CD4-positive, alpha-beta T cell treated with Interferon alpha-2 for 1 hour (primary cell): ENCODE measurements around the gene ANKS4B.
"Not testable (repeated sequence)": the region's sequence is repeated elsewhere in the genome, so short reads cannot be mapped to it uniquely, and the experiment has no call there.

Experiments
- DNase-seq, 2 donors: peaks; one replicate each; pipeline ENCODE4 v3.0.0-alpha.2; 2020 to 2022

Gene ANKS4B

GRCh38 chr16:21233521-21234150, at the start of gene ANKS4B:
ANKS4B (plus strand) TSS chr16:21233699; CDS start chr16:21233738, 39 bp downstream.
- DNase-seq, result no peak

- no peak for DNase-seq
These were observed 49.5 kb upstream of the ANKS4B start for GRCh38 chr16:21183995-21184394.

GRCh38 chr16:21184834-21185233, 48.7 kb upstream of the ANKS4B start:
- DNase-seq, result no peak

- no peak for DNase-seq
These were observed 47.7 kb upstream of the ANKS4B start for GRCh38 chr16:21185659-21186325.

- DNase-seq, result no peak
These were observed 47.2 kb upstream of the ANKS4B start for GRCh38 chr16:21186326-21186691.

GRCh38 chr16:21189311-21189710, 44.2 kb upstream of the ANKS4B start:
- no peak for DNase-seq

GRCh38 chr16:21190013-21190412, 43.5 kb upstream of the ANKS4B start:
- no peak for DNase-seq

GRCh38 chr16:21190599-21190998, 42.9 kb upstream of the ANKS4B start:
- DNase-seq, result no peak

- no peak for DNase-seq
These were observed 40.5 kb upstream of the ANKS4B start for GRCh38 chr16:21192991-21193390.

- DNase-seq, result no peak
These were observed 38.7 kb upstream of the ANKS4B start for GRCh38 chr16:21194771-21195301.

GRCh38 chr16:21195330-21195729, 38.2 kb upstream of the ANKS4B start:
- DNase-seq, result not testable (repeated sequence)

- no peak for DNase-seq
These were observed 36.4 kb upstream of the ANKS4B start for GRCh38 chr16:21197112-21197511.

- DNase-seq, result no peak
These were observed 35.9 kb upstream of the ANKS4B start for GRCh38 chr16:21197621-21198020.

GRCh38 chr16:21199607-21200218, 33.8 kb upstream of the ANKS4B start:
- no peak for DNase-seq

- no peak for DNase-seq
These were observed 30.2 kb upstream of the ANKS4B start for GRCh38 chr16:21203155-21203797.

- DNase-seq, result no peak
These were observed 28.2 kb upstream of the ANKS4B start for GRCh38 chr16:21205303-21205702.

- no peak for DNase-seq
These were observed 26.9 kb upstream of the ANKS4B start for GRCh38 chr16:21206550-21206949.

GRCh38 chr16:21208446-21209230, 24.9 kb upstream of the ANKS4B start:
- no peak for DNase-seq

GRCh38 chr16:21211486-21211885, 22.0 kb upstream of the ANKS4B start, which contains the start of gene ZP2:
ZP2 (minus strand) TSS chr16:21211574; CDS start chr16:21211547, 27 bp downstream.
- no peak for DNase-seq

- no peak for DNase-seq
These were observed 19.4 kb upstream of the ANKS4B start for GRCh38 chr16:21214086-21214485.

- no peak for DNase-seq
These were observed 16.4 kb upstream of the ANKS4B start for GRCh38 chr16:21217121-21217520.

GRCh38 chr16:21218153-21218552, 15.3 kb upstream of the ANKS4B start:
- no peak for DNase-seq

- no peak for DNase-seq
These were observed 13.9 kb upstream of the ANKS4B start for GRCh38 chr16:21219551-21219950.
